Fibroblast of lung (primary cell): ENCODE data around the gene DPP10.

Experiments used
- EZH2 ChIP-seq: IDR thresholded peaks from 2 replicates; pipeline ENCODE4 v1.5.1; 2012; ENCODE audit warnings: low read length, control low read depth, mild to moderate bottlenecking; ENCODE audit errors: missing control alignments
- TF ChIP-seq, protein P1 (sequence below), 2 donors: IDR thresholded peaks in 1 of 2; conservative IDR thresholded peaks in 1 of 2; 1 replicate in 1 of 2; 2 replicates in 1 of 2; pipeline ENCODE4 v1.5.1; 2011 to 2012; ENCODE audit warnings: low read length in 2 of 2, control low read depth in 1 of 2, inconsistent platforms in 1 of 2, low read depth in 1 of 2, mild to moderate bottlenecking in 1 of 2

DNA sequence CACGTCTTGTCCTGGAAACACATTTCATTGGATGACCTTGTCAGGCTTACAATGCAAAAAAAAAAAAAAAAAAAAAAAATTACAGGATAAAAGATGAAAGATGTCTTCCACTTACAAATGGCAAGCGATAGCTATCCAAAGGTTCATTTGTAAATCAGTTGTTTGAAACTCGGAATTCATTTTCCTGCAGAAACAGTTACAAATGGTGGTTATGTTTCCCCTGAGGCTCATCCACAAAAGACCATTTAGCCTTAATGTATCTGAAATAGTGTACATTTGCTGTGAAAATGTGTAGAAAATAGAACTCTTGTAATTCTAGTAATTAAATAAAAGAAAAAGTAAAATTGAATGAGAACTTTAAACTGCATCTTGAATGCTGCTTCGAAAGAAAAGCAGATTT, 25.9 kb downstream of the DPP10 start:
- TF ChIP-seq, protein P1, sequence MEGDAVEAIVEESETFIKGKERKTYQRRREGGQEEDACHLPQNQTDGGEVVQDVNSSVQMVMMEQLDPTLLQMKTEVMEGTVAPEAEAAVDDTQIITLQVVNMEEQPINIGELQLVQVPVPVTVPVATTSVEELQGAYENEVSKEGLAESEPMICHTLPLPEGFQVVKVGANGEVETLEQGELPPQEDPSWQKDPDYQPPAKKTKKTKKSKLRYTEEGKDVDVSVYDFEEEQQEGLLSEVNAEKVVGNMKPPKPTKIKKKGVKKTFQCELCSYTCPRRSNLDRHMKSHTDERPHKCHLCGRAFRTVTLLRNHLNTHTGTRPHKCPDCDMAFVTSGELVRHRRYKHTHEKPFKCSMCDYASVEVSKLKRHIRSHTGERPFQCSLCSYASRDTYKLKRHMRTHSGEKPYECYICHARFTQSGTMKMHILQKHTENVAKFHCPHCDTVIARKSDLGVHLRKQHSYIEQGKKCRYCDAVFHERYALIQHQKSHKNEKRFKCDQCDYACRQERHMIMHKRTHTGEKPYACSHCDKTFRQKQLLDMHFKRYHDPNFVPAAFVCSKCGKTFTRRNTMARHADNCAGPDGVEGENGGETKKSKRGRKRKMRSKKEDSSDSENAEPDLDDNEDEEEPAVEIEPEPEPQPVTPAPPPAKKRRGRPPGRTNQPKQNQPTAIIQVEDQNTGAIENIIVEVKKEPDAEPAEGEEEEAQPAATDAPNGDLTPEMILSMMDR (conservative IDR thresholded peaks at IDR 0.05 in 1 of 2, IDR thresholded peaks at IDR 0.05 in 1 of 2; ENCODE audit: low read depth in 1 of 2, low read length in 2 of 2): no peak
- no peak for TF ChIP-seq EZH2
